HG03571 (cell line): ENCODE results near the gene PDE6B.

Experiments
- ATAC-seq: cut with Tn5 transposase; IDR thresholded peaks from one replicate; pipeline ENCODE4 v1.9.1; 2021; ENCODE audit not compliant: unreplicated experiment

The PDE6B gene

DNA sequence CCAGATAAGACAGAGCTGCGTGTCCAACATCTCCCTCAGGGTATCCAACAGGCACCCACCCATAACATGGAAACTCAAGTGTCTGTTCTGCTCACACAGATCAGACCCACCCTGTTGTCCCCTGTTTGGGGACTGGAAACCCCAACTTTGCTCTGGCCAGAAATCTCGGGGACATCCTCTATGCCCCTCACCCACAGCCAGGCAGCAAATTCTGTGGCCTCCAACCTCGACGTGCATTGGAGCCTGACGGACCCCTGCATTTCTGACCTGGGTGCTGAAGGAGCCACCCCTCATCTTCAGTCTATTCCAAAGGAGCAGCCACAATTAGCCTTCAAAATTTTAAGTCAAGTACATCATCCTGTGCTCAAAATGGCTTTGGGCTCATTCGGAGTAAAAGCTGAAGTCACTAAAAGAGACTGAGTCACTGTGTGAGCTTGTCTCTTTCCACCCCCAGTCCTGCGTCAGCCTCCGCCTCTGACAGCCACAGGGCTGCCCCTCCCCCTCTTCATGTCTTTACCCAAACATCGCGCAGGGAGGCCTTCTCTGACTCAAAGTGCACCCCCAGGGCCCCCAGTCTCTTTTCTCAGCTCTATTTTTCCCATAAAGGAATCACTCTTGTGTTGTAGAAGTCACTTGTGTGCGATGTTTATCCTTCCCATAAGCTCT is 24.4 kb upstream of the PDE6B start:
- ATAC-seq: no peak

DNA sequence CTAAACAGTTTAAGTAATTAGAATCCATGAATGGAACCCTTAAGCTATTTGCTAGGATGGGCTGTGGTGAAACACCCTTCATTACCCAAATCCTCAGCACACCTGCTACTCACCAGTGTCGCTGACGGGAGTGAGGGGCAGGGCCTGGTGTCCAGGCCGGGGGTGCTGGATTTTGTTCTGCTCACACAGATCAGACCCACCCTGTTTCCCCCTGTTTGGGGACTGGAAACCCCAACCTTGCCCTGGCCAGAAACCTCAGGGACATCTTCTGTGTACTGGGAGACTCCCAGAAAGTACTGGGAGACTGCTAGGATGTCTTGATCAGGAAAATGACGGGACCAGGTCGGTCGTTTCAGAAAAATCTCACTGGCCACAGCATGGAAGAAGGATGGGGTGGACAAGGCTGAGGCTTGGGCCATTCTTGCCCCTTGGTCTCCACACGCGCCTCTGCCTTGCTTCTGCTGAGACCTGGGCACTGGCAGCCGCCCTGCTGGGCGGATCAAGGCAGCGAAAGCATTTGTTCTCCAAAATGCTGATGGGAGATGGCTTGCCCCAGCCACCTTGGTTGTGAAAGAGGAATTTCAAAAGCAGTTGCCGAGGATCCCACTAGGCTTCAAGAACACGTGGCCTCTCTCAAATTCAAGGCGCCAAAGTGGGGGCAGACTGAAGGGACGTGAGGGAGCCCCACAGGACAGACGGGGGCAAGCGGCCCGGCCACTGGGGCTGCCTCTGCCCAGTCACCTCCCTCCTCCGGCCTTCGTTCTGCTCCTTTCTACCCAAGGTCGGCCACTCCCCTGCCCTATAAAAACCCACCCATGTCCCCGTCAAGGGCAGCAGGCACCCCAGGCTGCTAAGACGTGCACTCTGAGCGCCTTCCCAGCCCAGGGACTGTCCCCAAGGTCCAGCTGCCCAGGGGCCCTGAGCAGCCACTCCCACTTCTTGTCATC is 23.5 kb upstream of the PDE6B start:
- no peak for ATAC-seq

DNA sequence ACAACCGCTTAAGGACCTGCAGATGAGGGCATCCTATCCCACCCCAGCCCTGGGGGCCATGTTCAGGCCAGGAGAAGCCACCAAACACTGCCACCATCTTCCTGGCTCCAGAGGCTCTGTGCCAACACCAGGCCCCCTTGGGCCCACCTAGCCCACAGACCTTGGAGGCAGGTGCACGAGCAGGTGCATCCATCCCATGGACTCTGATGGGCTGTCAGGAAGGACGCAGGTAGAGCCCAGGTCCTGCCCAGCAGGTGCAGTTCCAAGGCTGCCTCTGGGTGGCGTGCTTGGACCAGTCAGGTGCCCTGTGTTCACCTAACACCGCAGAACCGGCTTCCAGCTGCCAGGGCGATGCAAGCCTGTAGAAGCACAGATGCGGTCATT is 22.8 kb upstream of the PDE6B start:
- no peak for ATAC-seq

DNA sequence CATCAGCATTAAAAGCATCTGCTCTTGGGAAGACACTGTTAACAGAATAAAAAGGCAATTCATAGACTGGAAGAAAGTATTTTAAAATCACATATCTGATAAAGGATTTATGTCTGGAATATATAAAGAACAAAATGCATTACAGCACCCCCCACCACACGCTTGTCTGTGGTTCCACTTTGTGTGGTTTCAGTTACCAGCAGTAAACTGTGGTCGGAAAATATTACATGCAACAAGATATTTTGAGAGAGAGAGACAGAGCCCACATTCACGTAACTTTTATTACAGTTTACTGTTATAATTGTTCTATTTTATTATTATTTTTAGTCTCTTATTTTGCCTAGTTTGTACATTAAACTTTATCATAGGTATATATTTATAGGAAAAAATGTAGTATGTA is 21.2 kb upstream of the PDE6B start:
- ATAC-seq: no peak

DNA sequence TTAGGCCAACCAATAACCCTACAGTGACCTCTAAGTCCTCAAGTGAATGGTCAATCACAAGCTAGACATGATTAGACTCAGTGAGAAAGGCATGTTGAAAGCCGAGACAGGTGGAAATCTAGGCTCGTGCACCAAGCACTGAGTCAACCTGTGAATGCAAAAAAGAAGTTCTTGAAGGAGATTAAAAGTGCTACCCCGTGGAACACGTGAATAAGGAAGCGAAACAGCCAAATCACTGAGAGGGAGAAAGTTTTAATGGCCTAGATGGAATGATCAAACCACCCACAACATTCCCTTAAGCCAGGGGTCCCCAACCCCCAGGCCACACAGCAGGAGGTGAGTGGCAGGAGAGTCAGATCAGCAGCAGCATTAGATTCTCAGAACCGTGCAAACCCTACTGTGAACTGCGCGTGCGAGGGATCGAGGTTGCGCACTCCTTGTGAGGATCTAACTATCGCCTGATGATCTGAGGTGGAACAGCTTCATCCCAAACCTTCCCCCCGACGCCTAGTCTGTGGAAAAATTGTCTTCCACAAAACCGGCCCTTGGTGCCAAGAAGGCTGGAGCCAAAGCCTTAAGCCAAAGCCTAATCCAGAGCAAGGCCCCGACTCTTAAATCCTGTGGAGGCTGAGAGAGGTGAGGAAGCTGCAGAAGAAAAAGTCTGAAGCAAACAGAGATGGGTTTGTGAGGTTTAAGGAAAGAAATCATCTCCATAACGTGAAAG is 19.5 kb upstream of the PDE6B start:
- ATAC-seq: no peak

DNA sequence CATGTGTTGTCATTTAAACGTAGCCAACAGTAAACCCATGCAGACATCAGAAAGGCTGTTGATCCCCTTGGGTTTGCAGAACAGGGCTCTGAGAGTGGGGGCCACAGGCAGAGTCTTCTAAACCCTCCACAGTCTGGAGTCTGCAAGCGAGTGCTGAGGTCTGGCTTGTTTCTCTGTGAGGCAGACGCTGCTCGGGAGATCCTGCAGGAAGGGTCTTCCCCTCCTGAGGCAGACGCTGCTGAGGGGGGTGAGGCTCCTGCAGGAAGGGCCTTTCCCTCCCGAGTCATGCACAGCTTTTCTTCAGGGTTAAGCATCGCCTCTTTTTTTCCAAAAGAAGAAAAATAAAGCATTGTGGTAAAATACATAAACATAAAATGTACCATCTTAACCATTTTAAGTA is 17.1 kb upstream of the PDE6B start:
- no peak for ATAC-seq

DNA sequence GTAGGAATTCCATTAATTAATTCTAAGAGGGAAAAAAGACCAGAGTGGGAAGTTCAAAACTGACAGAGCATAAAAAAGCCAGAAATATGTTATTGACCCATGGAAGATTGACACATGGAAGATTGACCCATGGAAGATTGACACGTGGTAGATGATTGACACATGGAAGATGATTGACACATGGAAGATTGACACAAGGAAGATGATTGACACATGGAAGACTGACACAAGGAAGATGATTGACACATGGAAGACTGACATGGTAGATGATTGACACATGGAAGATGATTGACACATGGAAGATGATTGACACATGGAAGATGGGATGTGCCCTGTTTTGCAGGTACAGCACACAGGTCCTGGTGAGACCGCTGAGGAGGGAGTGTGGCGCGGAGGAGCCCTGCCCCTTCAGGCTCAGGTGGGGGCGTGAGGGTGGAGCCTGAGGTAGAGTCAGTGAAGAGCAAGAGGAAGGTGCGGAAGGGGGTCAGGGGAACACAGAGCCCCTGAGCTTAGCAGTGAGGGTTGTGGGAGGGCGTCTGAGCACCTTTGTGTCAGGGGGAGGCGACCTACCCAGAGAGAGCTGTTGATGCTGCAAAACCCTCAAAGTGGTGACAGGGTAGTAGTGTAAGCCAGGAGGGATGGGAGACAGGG is 15.8 kb upstream of the PDE6B start:
- ATAC-seq: no peak

DNA sequence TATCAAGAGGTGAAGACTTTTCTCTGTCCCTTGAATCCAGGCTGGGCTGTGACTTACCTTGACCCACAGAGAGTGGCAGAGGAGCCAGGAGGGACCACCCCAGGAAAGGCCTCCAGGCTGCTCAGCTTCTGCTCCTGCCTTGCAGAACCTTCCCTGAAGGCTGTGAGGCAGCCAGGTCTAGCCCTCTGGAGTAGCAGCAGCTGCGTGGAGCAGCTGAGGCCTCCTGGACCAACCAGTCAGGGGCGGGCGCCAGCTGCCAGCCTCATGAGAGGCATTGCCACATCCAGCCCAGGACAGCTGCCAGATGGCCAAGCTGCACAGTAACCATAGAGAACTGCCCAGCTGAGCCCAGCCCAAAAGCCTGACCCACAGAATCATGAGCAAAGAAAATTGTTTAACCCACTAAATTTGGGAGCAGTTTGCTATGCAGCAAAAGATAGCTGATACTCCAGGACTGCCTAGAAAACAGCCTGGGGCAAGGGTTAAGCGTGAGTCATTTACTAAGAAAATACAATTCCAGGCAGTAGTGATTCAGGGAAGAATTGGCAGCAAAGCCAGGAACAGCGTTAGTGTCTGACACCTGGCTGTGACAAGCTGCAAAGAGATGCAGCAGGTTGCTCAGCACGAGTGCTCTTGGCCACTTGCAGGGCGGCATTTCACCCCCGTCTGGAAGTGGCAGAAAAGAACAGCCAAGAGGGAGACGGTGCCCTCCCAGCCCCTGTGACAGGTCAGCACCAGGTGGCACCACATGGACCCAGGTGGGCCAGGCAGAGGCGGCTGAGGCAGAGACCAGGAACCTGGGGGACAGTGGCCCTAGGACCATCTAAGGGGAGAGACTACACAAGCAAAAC is 14.7 kb upstream of the PDE6B start:
- ATAC-seq: no peak

DNA sequence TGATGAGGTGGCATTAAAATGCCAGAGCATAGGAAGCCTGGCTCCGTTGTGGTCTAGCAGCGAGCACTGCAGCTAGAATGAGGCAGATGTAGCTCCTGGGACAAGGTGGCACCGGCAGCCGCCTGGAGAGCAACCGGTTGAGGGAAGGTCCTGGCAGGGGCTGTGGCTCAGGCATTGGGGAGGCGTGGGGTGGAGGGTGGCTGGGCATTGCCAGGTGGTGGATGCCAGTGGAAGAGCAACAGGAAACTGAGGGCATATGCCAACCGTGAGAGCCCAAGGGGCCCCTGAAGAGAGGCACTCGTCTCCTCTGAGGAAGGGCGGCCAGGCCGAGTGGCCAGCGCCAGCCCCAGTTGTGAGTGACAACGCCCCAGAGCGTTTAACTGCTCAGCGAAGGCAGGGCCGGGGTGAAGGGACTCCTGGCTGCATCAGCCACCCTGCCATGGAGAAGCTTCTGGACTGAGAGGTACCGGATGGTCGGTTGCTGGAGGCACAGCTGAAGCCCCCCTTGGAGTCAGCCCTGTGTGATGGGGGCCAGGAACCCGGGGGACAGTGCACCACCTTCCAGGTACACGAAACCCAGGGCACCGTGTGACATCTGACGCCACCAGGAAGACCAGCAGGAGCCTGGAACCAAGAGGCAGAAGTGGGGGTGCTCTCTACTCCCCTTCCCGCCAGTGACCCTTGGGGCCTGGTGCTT is 13.2 kb upstream of the PDE6B start:
- no peak for ATAC-seq

DNA sequence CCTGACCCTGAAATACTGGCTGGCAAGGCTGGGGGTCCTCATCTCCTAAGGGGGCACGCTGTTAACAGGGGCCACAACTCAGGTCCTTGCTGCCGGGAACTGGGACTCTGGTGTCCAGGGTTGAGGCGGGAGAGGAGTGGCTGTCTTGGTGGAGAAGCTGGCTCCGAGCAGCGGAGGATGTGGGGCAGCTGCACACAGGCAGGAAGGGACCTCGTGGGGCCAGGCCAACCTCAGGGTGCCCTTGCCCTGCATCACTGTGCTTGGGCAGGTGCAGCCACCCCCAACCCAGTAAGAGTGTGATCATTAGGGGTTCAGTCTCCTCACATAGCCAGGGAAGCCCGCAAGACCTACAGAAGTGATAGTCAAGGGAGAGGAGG is 12.6 kb upstream of the PDE6B start:
- ATAC-seq: no peak

DNA sequence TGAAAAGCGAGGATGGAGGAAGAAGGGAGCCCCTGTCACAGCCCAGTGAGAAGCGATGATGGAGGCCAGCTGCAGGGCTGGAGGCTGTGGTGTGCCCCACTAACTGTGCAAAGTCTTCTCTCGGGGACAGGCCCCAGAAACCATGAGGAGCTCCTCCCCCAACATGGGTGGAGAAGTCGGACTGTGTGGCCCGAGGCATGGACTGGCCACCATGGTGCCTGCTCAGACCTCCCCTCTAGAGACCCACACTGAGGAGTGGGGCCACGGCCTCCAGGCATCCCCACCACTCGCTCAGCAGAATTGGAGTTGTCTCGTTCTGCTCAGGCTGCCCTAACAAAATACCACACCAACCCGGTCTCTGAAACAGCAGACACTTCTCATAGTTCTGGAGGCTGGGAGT is 12.2 kb upstream of the PDE6B start:
- no peak for ATAC-seq

DNA sequence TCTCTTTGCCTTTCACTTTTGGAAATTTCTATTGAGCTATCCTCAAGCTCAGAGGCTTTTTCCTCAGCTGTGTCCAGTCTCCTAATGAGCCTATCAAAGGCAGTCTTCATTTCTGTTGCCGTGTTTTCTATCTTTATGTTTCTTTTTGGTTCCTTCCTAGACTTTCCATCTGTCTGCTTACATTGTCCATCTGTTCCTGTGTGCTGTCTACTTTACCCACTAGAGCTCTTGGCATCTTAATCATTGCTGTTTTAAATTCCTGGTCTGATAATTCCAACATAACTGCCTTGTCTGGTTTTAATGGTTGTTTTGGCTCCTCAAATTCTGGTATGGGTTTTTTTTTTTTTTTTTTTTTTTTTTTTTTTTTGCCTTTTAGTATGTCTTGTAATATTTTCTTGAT is 9.3 kb upstream of the PDE6B start:
- ATAC-seq: no peak

DNA sequence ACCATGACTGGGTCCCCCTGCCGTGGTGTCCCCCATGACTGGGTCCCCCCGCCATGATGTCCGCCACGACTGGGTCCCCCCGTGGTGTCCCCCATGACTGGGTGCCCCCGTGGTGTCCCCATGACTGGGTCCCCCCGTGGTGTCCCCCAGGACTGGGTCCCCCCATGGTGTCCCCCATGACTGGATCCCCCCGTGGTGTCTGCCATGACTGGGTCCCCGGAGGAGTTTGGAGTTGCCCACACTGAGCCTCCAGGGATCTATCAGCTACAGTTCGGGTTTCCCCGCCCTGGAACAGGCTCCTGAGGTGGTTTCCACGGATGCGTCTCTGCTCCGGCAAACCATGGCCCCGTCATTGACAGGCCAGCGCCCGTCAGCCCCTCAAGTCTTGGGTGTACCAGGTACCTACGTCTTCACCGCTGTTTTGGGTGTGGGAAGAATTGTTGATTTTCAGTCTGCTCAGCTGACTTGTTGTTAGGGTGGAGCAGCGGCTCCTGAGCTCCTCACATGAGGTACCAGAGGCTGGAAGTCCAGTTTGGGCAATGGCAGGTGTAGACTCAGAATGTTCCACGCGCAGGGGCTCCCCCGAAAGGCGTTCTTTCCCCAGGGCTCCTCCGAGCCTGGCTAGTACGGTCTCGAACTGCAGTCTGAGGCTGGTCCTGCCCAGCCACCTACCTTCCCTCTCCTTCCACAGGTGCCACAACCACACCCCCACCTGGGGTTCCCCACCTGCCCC is 8.3 kb upstream of the PDE6B start:
- no peak for ATAC-seq

DNA sequence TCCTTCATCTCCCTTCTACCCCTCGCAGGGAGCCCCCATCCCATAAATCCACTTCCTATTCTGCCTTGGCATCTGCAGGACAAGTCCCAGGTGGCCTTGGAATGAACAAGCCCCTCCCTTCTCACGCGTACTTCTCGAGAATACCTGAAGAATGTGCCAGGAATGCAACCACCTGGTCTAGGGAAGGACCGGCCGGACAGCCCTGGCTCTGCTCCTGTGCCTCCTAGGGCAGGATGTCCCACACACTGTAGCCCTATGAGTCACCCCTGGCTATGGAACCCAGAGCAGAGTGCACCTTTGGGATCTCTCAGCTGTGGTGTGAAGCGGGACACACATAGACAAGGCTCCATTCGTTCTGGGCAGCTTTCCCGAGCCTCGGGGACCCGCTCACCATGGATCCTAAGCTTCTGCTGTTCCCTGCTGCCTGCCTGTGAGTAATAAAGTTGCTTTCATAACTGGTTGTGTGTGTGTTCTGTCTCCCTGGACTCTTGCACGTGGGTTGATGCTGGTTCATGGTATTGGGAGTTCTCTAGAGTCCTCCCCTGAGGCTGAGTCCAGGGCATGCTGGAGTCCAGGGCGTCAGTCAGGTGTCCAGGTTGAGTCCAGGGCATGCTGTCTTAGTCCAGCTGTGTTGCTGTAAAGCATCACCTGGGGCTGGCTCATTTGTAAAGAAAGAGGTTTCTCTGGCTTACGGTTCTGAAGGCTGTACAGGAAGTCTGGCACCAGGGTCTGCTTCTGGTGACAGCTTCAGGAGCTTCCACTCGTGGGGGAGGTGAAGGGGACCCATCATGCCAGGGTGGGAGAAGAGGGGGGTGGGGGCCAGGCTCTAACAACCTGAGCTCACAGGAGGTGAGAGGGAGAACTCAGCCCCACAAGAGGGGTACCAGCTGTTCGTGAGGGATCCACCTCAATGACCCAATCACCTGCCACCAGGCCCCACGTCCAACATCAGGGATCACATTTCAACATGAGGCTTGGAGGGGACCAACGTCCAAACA is 7.4 kb upstream of the PDE6B start:
- ATAC-seq: no peak

DNA sequence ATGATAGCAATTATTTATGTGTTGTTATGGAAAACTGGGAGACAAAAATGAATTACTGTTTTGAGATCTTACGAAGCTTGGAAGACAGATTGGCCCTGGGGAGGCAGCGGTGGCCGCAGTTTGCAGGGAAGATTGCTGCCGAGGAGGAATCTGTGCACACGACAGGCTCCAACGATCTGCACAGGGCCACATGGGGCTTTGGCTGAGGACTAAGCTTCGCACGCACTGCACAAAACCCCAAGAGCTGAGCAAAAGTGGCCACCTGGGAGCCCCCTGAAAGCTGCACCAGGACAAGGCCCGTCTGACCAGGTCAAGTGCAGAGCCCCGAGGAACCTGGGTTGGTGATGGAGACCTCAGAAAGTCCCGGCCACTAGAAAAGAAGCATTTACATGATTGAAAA is 5.2 kb upstream of the PDE6B start:
- ATAC-seq: no peak

DNA sequence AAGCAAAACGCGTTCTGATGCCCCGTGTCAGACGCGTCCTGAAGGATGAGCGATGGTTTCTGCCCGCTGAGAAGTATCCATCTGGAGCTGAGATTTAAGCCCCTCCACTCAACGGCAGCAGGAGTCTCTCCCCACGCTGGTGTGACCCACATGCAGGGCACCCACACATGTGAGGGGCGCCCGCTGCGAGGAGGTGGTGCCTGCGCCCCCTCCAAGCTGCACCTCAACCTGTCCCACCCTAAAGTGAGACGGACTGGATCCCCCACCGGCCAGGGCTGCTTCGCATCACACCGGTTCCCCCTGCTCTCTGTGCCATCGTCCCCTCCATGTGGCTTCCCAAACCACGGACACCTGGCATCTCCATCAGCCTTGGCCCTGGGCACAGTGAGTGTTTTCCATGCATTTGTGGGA is 4.5 kb upstream of the PDE6B start:
- ATAC-seq: no peak

DNA sequence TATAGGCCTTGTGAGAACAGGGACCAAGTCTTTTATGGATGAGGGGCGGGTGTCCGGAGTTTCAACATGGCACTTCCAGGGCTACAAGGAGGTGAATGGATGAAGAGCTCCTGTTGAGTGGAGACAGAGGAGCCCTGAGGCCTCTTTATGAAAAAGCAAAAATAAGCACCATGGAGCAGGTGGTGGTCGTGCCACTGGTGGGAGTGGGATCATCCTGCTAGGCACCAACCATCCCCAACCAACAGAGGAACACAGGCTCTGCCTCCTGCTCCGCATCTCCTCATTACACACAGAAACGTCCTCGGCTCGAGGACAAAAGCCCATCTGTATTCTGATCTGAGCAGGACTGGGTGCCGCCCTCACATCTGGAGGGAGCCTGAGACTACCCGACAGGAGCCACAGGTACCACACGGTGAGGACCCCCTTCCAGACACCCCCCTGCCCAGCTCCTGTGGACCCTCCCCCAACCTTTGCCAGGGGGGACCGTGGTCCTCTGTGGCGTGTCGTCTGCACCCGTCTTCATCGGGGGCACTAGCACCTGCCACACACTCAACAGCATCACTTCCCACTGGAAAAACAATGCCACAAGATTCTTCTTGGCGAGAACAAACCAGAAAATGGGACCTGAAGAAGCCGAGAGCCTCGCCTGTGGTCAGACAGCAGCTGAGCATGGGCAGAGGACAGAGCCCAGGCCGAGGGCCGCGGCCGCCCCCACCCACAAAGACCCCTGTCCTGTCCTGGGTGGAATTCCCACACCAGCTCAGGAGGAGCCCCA is 3.9 kb upstream of the PDE6B start:
- no peak for ATAC-seq
